Activated CD4-positive, alpha-beta T cell treated with anti-CD3 and anti-CD28 coated beads for 4 hours (primary cell): Measurements from ENCODE around the gene FAM53B.

Source experiments
- DNase-seq, 2 donors: peaks; one replicate each; pipeline ENCODE4 v3.0.0-alpha.2; 2020

FAM53B gene

GRCh38 chr10:124605481-124605855, 138.7 kb downstream of the FAM53B start:
- no peak for DNase-seq

- no peak for DNase-seq
Observed at GRCh38 chr10:124605001-124605370, 139.2 kb downstream of the FAM53B start.

GRCh38 chr10:124604214-124605000, 139.8 kb downstream of the FAM53B start:
- DNase-seq, result no peak

GRCh38 chr10:124603376-124604213, 140.6 kb downstream of the FAM53B start:
- no peak for DNase-seq

- DNase-seq, result no peak
Observed at GRCh38 chr10:124602646-124603365, 141.4 kb downstream of the FAM53B start.

GRCh38 chr10:124602121-124602561, 142.0 kb downstream of the FAM53B start:
- DNase-seq, result no peak

- no peak for DNase-seq
Observed at GRCh38 chr10:124601431-124602120, 142.6 kb downstream of the FAM53B start.

GRCh38 chr10:124601016-124601415, 143.2 kb downstream of the FAM53B start:
- DNase-seq, result no peak

- no peak for DNase-seq
Observed at GRCh38 chr10:124600051-124600880, 143.9 kb downstream of the FAM53B start.

GRCh38 chr10:124599588-124600050, 144.6 kb downstream of the FAM53B start:
- DNase-seq, result no peak

GRCh38 chr10:124598773-124599587, 145.2 kb downstream of the FAM53B start:
- no peak for DNase-seq

GRCh38 chr10:124598196-124598595, 146.0 kb downstream of the FAM53B start:
- no peak for DNase-seq

GRCh38 chr10:124597846-124598165, 146.4 kb downstream of the FAM53B start:
- no peak for DNase-seq

GRCh38 chr10:124596962-124597845, 147.0 kb downstream of the FAM53B start:
- no peak for DNase-seq

- no peak for DNase-seq
Observed at GRCh38 chr10:124596116-124596785, 147.9 kb downstream of the FAM53B start.

GRCh38 chr10:124595143-124595883, 148.9 kb downstream of the FAM53B start:
- no peak for DNase-seq

GRCh38 chr10:124594240-124594639, 149.9 kb downstream of the FAM53B start:
- no peak for DNase-seq

- DNase-seq, result no peak
Observed at GRCh38 chr10:124593431-124593985, 150.7 kb downstream of the FAM53B start.
